Measurements from ENCODE around the gene ARL17B. TPM values are rescaled to one million over a fixed set of nuclear protein-coding genes. Genes with fewer than 3 reads are reported as not detected.

The ARL17B gene
- total and polyA plus RNA-seq, 2 donors (not counting 1 experiment from before 2014, with no cell fraction given) = 6.1 to 6.9 TPM

- Histone ChIP-seq H3K4me1 (ENCODE audit: control insufficient read depth, extremely low read depth, insufficient read depth, low read length) (no peaks in the 10 kb centered on the region), H3K27ac (ENCODE audit: insufficient read depth, low read length) (no peak overlapping the region)
- no peak for DNase-seq (ENCODE audit: low read depth in 2 of 2)
These were observed 87.9 kb downstream of the ARL17B start for GRCh38 chr17:46273541-46274236.

GRCh38 chr17:46270032-46270431 is 91.5 kb downstream of the ARL17B start:
- Histone ChIP-seq H3K36me3 (ENCODE audit: control insufficient read depth, insufficient read depth, low read length) (no peaks in the 10 kb centered on the region), H3K79me2 (ENCODE audit: control insufficient read depth, insufficient read depth, low read length) (no peaks in the 10 kb centered on the region), H3K27ac (ENCODE audit: insufficient read depth, low read length) (no peak overlapping the region), H3K4me1 (ENCODE audit: control insufficient read depth, extremely low read depth, insufficient read depth, low read length) (peaks cover 4% of the 10 kb centered on the region), H3K4me3 (replicated peaks in 1 of 4; ENCODE audit: control extremely low read depth in 1 of 4, insufficient read depth in 1 of 4, low read depth in 3 of 4, low read length in 4 of 4) (no peak overlapping the region), H3K9me3 (ENCODE audit: control insufficient read depth, insufficient read depth, low read depth, low read length) (no peaks in the 10 kb centered on the region), H3K4me2 (ENCODE audit: extremely low read depth, insufficient read depth, low read length) (no peak overlapping the region), H3K9ac (ENCODE audit: insufficient read depth, low read length) (no peak overlapping the region), H3K27me3 (ENCODE audit: control insufficient read depth, insufficient read depth, low read length) (peaks cover 8% of the 10 kb centered on the region), H4K20me1 (ENCODE audit: control insufficient read depth, extremely low read depth, insufficient read depth, low read length) (no peaks in the 10 kb centered on the region), H2AFZ (ENCODE audit: low read length) (no peak overlapping the region)
- no peak for DNase-seq (ENCODE audit: low read depth in 2 of 2)
- TF ChIP-seq CTCF (conservative IDR thresholded peaks at IDR 0.05 in 1 of 2, IDR thresholded peaks at IDR 0.05 in 1 of 2; ENCODE audit: low read depth in 1 of 2, low read length in 2 of 2) = no peak
- no peak for TF ChIP-seq EZH2 (IDR thresholded peaks at IDR 0.05; ENCODE audit: low read length, missing control alignments)

More at GRCh38 chr17:46273541-46274236, 87.9 kb downstream of the ARL17B start:
- H3K4me2 ChIP-seq (ENCODE audit: extremely low read depth, insufficient read depth, low read length) = no peak overlapping the region
- H3K4me3 ChIP-seq (replicated peaks in 1 of 4; ENCODE audit: control extremely low read depth in 1 of 4, insufficient read depth in 1 of 4, low read depth in 3 of 4, low read length in 4 of 4) = no peak overlapping the region
- TF ChIP-seq EZH2 (IDR thresholded peaks at IDR 0.05; ENCODE audit: low read length, missing control alignments) = no peak
- no peak for TF ChIP-seq CTCF (conservative IDR thresholded peaks at IDR 0.05 in 1 of 2, IDR thresholded peaks at IDR 0.05 in 1 of 2; ENCODE audit: low read depth in 1 of 2, low read length in 2 of 2)
- H3K36me3 ChIP-seq (ENCODE audit: control insufficient read depth, insufficient read depth, low read length) = no peaks in the 10 kb centered on the region
- H3K9me3 ChIP-seq (ENCODE audit: control insufficient read depth, insufficient read depth, low read depth, low read length) = no peaks in the 10 kb centered on the region
- no peaks in the 10 kb centered on the region for H4K20me1 ChIP-seq (ENCODE audit: control insufficient read depth, extremely low read depth, insufficient read depth, low read length)
- no peaks in the 10 kb centered on the region for H3K79me2 ChIP-seq (ENCODE audit: control insufficient read depth, insufficient read depth, low read length)
- no peak overlapping the region for H3K9ac ChIP-seq (ENCODE audit: insufficient read depth, low read length)
- no peak overlapping the region for H2AFZ ChIP-seq (ENCODE audit: low read length)
- H3K27me3 ChIP-seq (ENCODE audit: control insufficient read depth, insufficient read depth, low read length) = peaks cover 8% of the 10 kb centered on the region

- TF ChIP-seq EZH2 (IDR thresholded peaks at IDR 0.05; ENCODE audit: low read length, missing control alignments) (no peak), CTCF (conservative IDR thresholded peaks at IDR 0.05 in 1 of 2, IDR thresholded peaks at IDR 0.05 in 1 of 2; ENCODE audit: low read depth in 1 of 2, low read length in 2 of 2) (peak in 1 of 2 donors; percentile 2)
- Histone ChIP-seq H3K27ac (ENCODE audit: insufficient read depth, low read length) (peak overlapping the region; percentile 73), H3K9me3 (ENCODE audit: control insufficient read depth, insufficient read depth, low read depth, low read length) (no peaks in the 10 kb centered on the region), H2AFZ (ENCODE audit: low read length) (peak overlapping the region; percentile 97), H3K27me3 (ENCODE audit: control insufficient read depth, insufficient read depth, low read length) (no peaks in the 10 kb centered on the region), H4K20me1 (ENCODE audit: control insufficient read depth, extremely low read depth, insufficient read depth, low read length) (no peaks in the 10 kb centered on the region), H3K4me1 (ENCODE audit: control insufficient read depth, extremely low read depth, insufficient read depth, low read length) (peaks cover 7% of the 10 kb centered on the region), H3K79me2 (ENCODE audit: control insufficient read depth, insufficient read depth, low read length) (no peaks in the 10 kb centered on the region), H3K4me3 (replicated peaks in 1 of 4; ENCODE audit: control extremely low read depth in 1 of 4, insufficient read depth in 1 of 4, low read depth in 3 of 4, low read length in 4 of 4) (peak overlapping the region; percentile 71 to 88 (median 88)), H3K36me3 (ENCODE audit: control insufficient read depth, insufficient read depth, low read length) (no peaks in the 10 kb centered on the region), H3K9ac (ENCODE audit: insufficient read depth, low read length) (peak overlapping the region; percentile 75), H3K4me2 (ENCODE audit: extremely low read depth, insufficient read depth, low read length) (peak overlapping the region; percentile 98)
- DNase-seq (ENCODE audit: low read depth in 2 of 2) = peak; percentile 87 to 89
These were observed 94.7 kb downstream of the ARL17B start for GRCh38 chr17:46266656-46267544.
